HEK293 (cell line): Measurements from ENCODE around the gene ZNF543.

Source experiments
- MYNN ChIP-seq: fragments of 450-650 bp; formaldehyde crosslinking; IDR thresholded peaks from 2 replicates; pipeline ENCODE4 v1.5.1; 2016; ENCODE audit warnings: missing biosample characterization, missing genetic modification characterization, borderline replicate concordance
- SETDB1 ChIP-seq: IDR thresholded peaks from one replicate; pipeline ENCODE4 v1.6.1; 2017; ENCODE audit warnings: mild to moderate bottlenecking, low read length, moderate library complexity, mixed read lengths; ENCODE audit not compliant: insufficient read length
- ZNF140 ChIP-seq: fragments of 450-650 bp; formaldehyde crosslinking; IDR thresholded peaks from 2 replicates; pipeline ENCODE4 v1.5.1; 2016; ENCODE audit warnings: missing biosample characterization, missing genetic modification characterization
- ZNF274 ChIP-seq, 2 experiments: fragments of 200-500 bp in 1 of 2; fragments of 450-650 bp in 1 of 2; sonication (Bioruptor generic) in 1 of 2; formaldehyde crosslinking in 1 of 2; IDR thresholded peaks; 2 replicates each; pipeline versions ENCODE4 v1.5.1 to v1.6.1; 2014 to 2016; ENCODE audit warnings: borderline replicate concordance in 1 of 2, inconsistent platforms in 1 of 2, low read length in 1 of 2, missing biosample characterization in 1 of 2, missing genetic modification characterization in 1 of 2
- ZNF792 ChIP-seq: fragments of 450-650 bp; formaldehyde crosslinking; IDR thresholded peaks from 2 replicates; pipeline ENCODE4 v1.5.1; 2016; ENCODE audit warnings: missing biosample characterization, missing genetic modification characterization
- TF ChIP-seq, protein P1 (sequence below): fragments of 450-650 bp; formaldehyde crosslinking; IDR thresholded peaks from 2 replicates; pipeline ENCODE4 v1.5.1; 2016; ENCODE audit warnings: missing biosample characterization, missing genetic modification characterization, borderline replicate concordance

Gene ZNF543

DNA sequence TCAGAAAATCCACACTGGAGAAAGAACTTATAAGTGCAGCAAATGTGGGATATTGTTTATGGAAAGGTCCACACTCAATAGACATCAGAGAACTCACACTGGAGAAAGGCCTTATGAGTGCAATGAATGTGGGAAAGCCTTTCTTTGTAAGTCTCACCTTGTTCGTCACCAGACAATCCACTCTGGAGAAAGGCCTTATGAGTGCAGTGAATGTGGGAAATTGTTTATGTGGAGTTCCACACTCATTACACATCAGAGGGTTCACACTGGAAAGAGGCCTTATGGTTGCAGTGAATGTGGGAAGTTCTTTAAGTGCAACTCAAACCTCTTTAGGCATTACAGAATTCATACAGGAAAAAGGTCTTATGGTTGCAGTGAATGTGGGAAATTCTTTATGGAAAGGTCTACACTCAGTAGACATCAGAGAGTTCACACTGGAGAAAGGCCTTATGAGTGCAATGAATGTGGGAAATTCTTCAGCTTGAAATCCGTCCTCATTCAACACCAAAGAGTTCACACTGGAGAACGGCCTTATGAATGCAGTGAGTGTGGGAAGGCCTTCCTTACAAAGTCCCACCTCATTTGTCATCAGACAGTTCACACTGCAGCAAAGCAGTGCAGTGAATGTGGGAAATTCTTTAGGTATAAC is 57.4 kb downstream of the ZNF543 start (continued):
- TF ChIP-seq, protein P1, sequence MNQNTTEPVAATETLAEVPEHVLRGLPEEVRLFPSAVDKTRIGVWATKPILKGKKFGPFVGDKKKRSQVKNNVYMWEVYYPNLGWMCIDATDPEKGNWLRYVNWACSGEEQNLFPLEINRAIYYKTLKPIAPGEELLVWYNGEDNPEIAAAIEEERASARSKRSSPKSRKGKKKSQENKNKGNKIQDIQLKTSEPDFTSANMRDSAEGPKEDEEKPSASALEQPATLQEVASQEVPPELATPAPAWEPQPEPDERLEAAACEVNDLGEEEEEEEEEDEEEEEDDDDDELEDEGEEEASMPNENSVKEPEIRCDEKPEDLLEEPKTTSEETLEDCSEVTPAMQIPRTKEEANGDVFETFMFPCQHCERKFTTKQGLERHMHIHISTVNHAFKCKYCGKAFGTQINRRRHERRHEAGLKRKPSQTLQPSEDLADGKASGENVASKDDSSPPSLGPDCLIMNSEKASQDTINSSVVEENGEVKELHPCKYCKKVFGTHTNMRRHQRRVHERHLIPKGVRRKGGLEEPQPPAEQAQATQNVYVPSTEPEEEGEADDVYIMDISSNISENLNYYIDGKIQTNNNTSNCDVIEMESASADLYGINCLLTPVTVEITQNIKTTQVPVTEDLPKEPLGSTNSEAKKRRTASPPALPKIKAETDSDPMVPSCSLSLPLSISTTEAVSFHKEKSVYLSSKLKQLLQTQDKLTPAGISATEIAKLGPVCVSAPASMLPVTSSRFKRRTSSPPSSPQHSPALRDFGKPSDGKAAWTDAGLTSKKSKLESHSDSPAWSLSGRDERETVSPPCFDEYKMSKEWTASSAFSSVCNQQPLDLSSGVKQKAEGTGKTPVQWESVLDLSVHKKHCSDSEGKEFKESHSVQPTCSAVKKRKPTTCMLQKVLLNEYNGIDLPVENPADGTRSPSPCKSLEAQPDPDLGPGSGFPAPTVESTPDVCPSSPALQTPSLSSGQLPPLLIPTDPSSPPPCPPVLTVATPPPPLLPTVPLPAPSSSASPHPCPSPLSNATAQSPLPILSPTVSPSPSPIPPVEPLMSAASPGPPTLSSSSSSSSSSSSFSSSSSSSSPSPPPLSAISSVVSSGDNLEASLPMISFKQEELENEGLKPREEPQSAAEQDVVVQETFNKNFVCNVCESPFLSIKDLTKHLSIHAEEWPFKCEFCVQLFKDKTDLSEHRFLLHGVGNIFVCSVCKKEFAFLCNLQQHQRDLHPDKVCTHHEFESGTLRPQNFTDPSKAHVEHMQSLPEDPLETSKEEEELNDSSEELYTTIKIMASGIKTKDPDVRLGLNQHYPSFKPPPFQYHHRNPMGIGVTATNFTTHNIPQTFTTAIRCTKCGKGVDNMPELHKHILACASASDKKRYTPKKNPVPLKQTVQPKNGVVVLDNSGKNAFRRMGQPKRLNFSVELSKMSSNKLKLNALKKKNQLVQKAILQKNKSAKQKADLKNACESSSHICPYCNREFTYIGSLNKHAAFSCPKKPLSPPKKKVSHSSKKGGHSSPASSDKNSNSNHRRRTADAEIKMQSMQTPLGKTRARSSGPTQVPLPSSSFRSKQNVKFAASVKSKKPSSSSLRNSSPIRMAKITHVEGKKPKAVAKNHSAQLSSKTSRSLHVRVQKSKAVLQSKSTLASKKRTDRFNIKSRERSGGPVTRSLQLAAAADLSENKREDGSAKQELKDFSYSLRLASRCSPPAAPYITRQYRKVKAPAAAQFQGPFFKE = no peak
- TF ChIP-seq ZNF140 (tag by site-specific recombination) (no peak), SETDB1 (peak; percentile 82), ZNF274 (IDR thresholded peaks at IDR 0.05; ENCODE audit: low read length) (no peak), ZNF274 (tag by site-specific recombination; IDR thresholded peaks at IDR 0.05; ENCODE audit: borderline replicate concordance) (peak; percentile 71; the same call in 1 of the 2 replicates), ZNF792 (tag by site-specific recombination) (no peak), MYNN (no peak)
